H1 (cell line): Measurements from ENCODE around the gene DCTN2. TPM values are rescaled to one million over a fixed set of nuclear protein-coding genes. Genes with fewer than 3 reads are reported as not detected.
"Not testable (repeated sequence)": the region's sequence is repeated elsewhere in the genome, so short reads cannot be mapped to it uniquely, and the experiment has no call there.

ENCODE experiments used
- CTCF ChIA-PET: fragments of 300-600 bp; sonication (Branson Sonifier 250); formaldehyde crosslinking; loops from one replicate; lab custom pipeline; 2021; ENCODE audit not compliant: partially characterized antibody; lab: Charles Lee
- POLR2A ChIA-PET: fragments of 300-600 bp; sonication (Branson Sonifier 250); formaldehyde crosslinking; loops from one replicate; lab custom pipeline; 2021; ENCODE audit warnings: inconsistent platforms; ENCODE audit not compliant: partially characterized antibody; lab: Charles Lee
- DNase-seq, 2 experiments: peaks; one replicate each; pipeline versions ENCODE4 v3.0.0 to v3.0.0-alpha.2; 2010 to 2022; ENCODE audit warnings: low spot score in 2 of 2, low read depth in 1 of 2, mixed read lengths in 1 of 2
- FAIRE-seq: peaks from 2 replicates; lab custom pipeline; 2011; peaks lifted over from hg19 to GRCh38; lab: Jason Lieb, UNC
- H2AFZ ChIP-seq: 2 replicates; pipeline ENCODE4 v1.8.1; 2012; ENCODE audit warnings: low read length, inconsistent platforms
- H2AK5ac ChIP-seq: 2 replicates; pipeline ENCODE4 v1.6.1; 2013; ENCODE audit warnings: low read depth, low read length
- H2BK120ac ChIP-seq: replicated peaks from 2 replicates; pipeline ENCODE3; 2013; ENCODE audit warnings: low read depth, low read length, inconsistent platforms
- H2BK12ac ChIP-seq: 2 replicates; pipeline ENCODE4 v1.6.1; 2013; ENCODE audit warnings: low read depth, low read length
- H2BK15ac ChIP-seq: 2 replicates; pipeline ENCODE4 v1.6.1; 2013; ENCODE audit warnings: low read length
- H2BK20ac ChIP-seq: 2 replicates; pipeline ENCODE4 v1.6.1; 2013; ENCODE audit warnings: low read length
- H2BK5ac ChIP-seq: 2 replicates; pipeline ENCODE4 v1.6.1; 2013; ENCODE audit warnings: low read depth, low read length
- H3K14ac ChIP-seq: 2 replicates; pipeline ENCODE4 v1.6.1; 2013; ENCODE audit warnings: inconsistent platforms; ENCODE audit not compliant: insufficient read length
- H3K18ac ChIP-seq: 2 replicates; pipeline ENCODE4 v1.6.1; 2013; ENCODE audit warnings: low read length; ENCODE audit errors: extremely low read depth
- H3K23ac ChIP-seq: 2 replicates; pipeline ENCODE4 v1.6.1; 2013; ENCODE audit warnings: inconsistent platforms; ENCODE audit not compliant: insufficient read length
- H3K23me2 ChIP-seq: 2 replicates; pipeline ENCODE4 v1.6.1; 2013; ENCODE audit warnings: low read depth, low read length
- H3K27ac ChIP-seq: 2 replicates; pipeline ENCODE4 v1.6.1; 2011; ENCODE audit warnings: low read depth, low read length, inconsistent platforms
- H3K27me3 ChIP-seq, 4 experiments: replicated peaks in 1 of 4; 1 replicate in 1 of 4; 2 replicates in 3 of 4; pipeline versions ENCODE4 v1.6.1 to v1.8.1; 2011 to 2013; ENCODE audit warnings: low read length in 3 of 4, mild to moderate bottlenecking in 3 of 4, inconsistent platforms in 2 of 4, mixed read lengths in 2 of 4, moderate library complexity in 1 of 4; ENCODE audit not compliant: control insufficient read depth in 3 of 4, insufficient read depth in 3 of 4; ENCODE audit errors: extremely low read depth in 1 of 4
- H3K36me3 ChIP-seq, 4 experiments: 2 replicates each; pipeline versions ENCODE4 v1.6.1 to v1.8.1; 2011 to 2013; ENCODE audit warnings: mild to moderate bottlenecking in 4 of 4, low read length in 3 of 4, moderate library complexity in 2 of 4, control low read depth in 1 of 4, inconsistent platforms in 1 of 4; ENCODE audit not compliant: insufficient read depth in 4 of 4, control insufficient read depth in 2 of 4
- H3K4ac ChIP-seq: replicated peaks from 2 replicates; pipeline ENCODE3; 2013; ENCODE audit warnings: low read length, low read depth, mixed read lengths, inconsistent platforms; ENCODE audit not compliant: insufficient read length
- H3K4me1 ChIP-seq, 4 experiments: replicated peaks in 1 of 4; 1 replicate in 1 of 4; 2 replicates in 3 of 4; pipeline versions ENCODE4 v1.6.1 to v1.8.1; 2011 to 2013; ENCODE audit warnings: low read length in 3 of 4, inconsistent platforms in 2 of 4, mixed read lengths in 1 of 4; ENCODE audit not compliant: insufficient read depth in 4 of 4, control insufficient read depth in 3 of 4
- H3K4me2 ChIP-seq, 2 experiments: 2 replicates each; pipeline versions ENCODE4 v1.6.1 to v1.8.1; 2011 to 2013; ENCODE audit warnings: low read depth in 2 of 2, low read length in 2 of 2, control low read depth in 1 of 2, inconsistent platforms in 1 of 2, mild to moderate bottlenecking in 1 of 2; ENCODE audit not compliant: insufficient read depth in 1 of 2
- H3K4me3 ChIP-seq, 4 experiments: fragments of 200-600, 300-600 bp in 1 of 4; sonication (generic), shearing (Covaris generic), sonication (Bioruptor Twin) in 1 of 4; 2 replicates each; pipeline versions ENCODE4 v1.5.1 to v1.8.1; 2011 to 2016; ENCODE audit warnings: low read length in 4 of 4, low read depth in 3 of 4, control low read depth in 2 of 4, inconsistent platforms in 2 of 4, mild to moderate bottlenecking in 2 of 4, mixed read lengths in 1 of 4, moderate library complexity in 1 of 4; ENCODE audit not compliant: insufficient read depth in 2 of 4; ENCODE audit errors: extremely low read depth in 1 of 4
- H3K56ac ChIP-seq: replicated peaks from 2 replicates; pipeline ENCODE3; 2013; ENCODE audit warnings: low read depth, mild to moderate bottlenecking, mixed read lengths, low read length, inconsistent platforms; ENCODE audit not compliant: insufficient read length
- H3K79me1 ChIP-seq: 2 replicates; pipeline ENCODE4 v1.6.1; 2013; ENCODE audit warnings: low read depth, low read length, control low read depth
- H3K79me2 ChIP-seq, 2 experiments: 2 replicates each; pipeline versions ENCODE4 v1.6.1 to v1.8.1; 2012 to 2013; ENCODE audit warnings: low read length in 2 of 2, mild to moderate bottlenecking in 2 of 2, inconsistent platforms in 1 of 2; ENCODE audit not compliant: insufficient read depth in 2 of 2, control insufficient read depth in 1 of 2
- H3K9ac ChIP-seq, 4 experiments: replicated peaks in 1 of 4; 1 replicate in 1 of 4; 2 replicates in 3 of 4; pipeline versions ENCODE4 v1.6.1 to v1.8.1; 2011 to 2013; ENCODE audit warnings: low read depth in 3 of 4, low read length in 3 of 4, control low read depth in 2 of 4, mild to moderate bottlenecking in 2 of 4, moderate library complexity in 2 of 4, inconsistent platforms in 1 of 4; ENCODE audit errors: extremely low read depth in 1 of 4
- H3K9me3 ChIP-seq, 2 experiments: 2 replicates each; pipeline versions ENCODE4 v1.6.1 to v1.8.1; 2012 to 2013; ENCODE audit warnings: mild to moderate bottlenecking in 2 of 2, moderate library complexity in 2 of 2, control low read depth in 1 of 2, inconsistent platforms in 1 of 2, low read depth in 1 of 2, low read length in 1 of 2, mixed read lengths in 1 of 2; ENCODE audit not compliant: insufficient read depth in 2 of 2
- H4K20me1 ChIP-seq, 2 experiments: replicated peaks in 1 of 2; 2 replicates each; pipeline versions ENCODE3 to v1.8.1; 2011 to 2013; ENCODE audit warnings: inconsistent platforms in 2 of 2, low read length in 2 of 2, mild to moderate bottlenecking in 1 of 2; ENCODE audit not compliant: insufficient read depth in 2 of 2, control insufficient read depth in 1 of 2
- H4K5ac ChIP-seq: 2 replicates; pipeline ENCODE4 v1.6.1; 2013; ENCODE audit warnings: low read length, low read depth, mixed read lengths, inconsistent platforms; ENCODE audit not compliant: insufficient read length
- H4K8ac ChIP-seq: 2 replicates; pipeline ENCODE4 v1.8.0; 2013; ENCODE audit warnings: mild to moderate bottlenecking, moderate library complexity, low read length, inconsistent platforms; ENCODE audit not compliant: insufficient read depth; ENCODE audit errors: extremely low read depth
- H4K91ac ChIP-seq: replicated peaks from 2 replicates; pipeline ENCODE3; 2013; ENCODE audit warnings: low read length, mixed read lengths, inconsistent platforms; ENCODE audit not compliant: insufficient read length
- WGBS, 2 experiments: shearing (Covaris generic) in 1 of 2; methylation state at CpG; one replicate each; pipeline versions ENCODE4 v1.1.6 to v1.1.7; 2013 to 2015; ENCODE audit warnings: low lambda C conversion rate in 2 of 2, mixed read lengths in 2 of 2, inconsistent platforms in 1 of 2, low coverage in 1 of 2, missing lambda C conversion rate in 1 of 2; ENCODE audit not compliant: insufficient replicate concordance in 2 of 2, insufficient coverage in 1 of 2, insufficient read length in 1 of 2; ENCODE audit errors: extremely low coverage in 1 of 2, missing lambda C conversion rate in 1 of 2; 5-methylcytosine and 5-hydroxymethylcytosine counted together
- polyA plus RNA-seq, 7 experiments: library from polyadenylated mRNA; depleted of rRNA in 3 of 7; stranded (reverse) in 5 of 7; unstranded in 2 of 7; fragments of >200 nt in 5 of 7; fragments of 200-250 nt in 2 of 7; gene quantifications; 1 replicate in 5 of 7; 2 replicates in 1 of 7; 4 replicates in 1 of 7; pipeline versions ENCODE4 v1.2.1 to v1.2.3, GENCODE V29; 2011 to 2013; ENCODE audit warnings: missing spikeins in 2 of 7, mixed read lengths in 2 of 7
- total RNA-seq: library from RNA; stranded (reverse); fragmentation: NEBNext Ultra II Directional; extraction: Animal tissue kit (Norgen Biotek cat#: 25700); gene quantifications from 2 replicates; pipeline ENCODE4 v1.2.1, GENCODE V29; 2021

DCTN2 gene
- total and polyA plus RNA-seq, 2 of the 8 experiments (the other 6 are each of a cell fraction or from before 2014, with no cell fraction given) = 90.3 to 91.9 TPM

DNA sequence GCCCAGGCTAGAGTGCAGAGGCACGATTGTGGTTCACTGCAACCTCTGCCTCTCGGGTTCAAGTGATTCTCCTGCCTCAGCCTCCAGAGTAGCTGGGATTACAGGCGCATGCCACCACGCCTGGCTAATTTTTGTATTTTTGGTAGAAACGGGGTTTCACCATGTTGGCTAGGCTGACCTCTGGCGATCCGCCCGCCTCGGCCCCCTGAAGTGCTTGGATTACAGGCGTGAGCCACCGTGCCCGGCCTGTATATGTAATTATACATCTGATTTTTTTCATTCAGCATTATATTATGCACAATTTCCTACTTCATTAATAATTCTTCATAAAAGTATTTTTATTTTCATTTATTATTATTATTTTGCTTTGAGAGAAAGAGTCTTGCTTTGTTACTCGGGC, 23.4 kb upstream of the DCTN2 start:
- H3K4me1 ChIP-seq, H4K5ac ChIP-seq, H4K8ac ChIP-seq, H3K4ac ChIP-seq, H3K23me2 ChIP-seq, H2BK5ac ChIP-seq, H3K27me3 ChIP-seq, H3K4me3 ChIP-seq, H2BK12ac ChIP-seq, H3K9me3 ChIP-seq, DNase-seq, H3K18ac ChIP-seq, FAIRE-seq, H3K23ac ChIP-seq, H4K91ac ChIP-seq, H3K9ac ChIP-seq, H3K56ac ChIP-seq, H2BK20ac ChIP-seq, H3K79me1 ChIP-seq, H3K4me2 ChIP-seq, H3K79me2 ChIP-seq, H2AFZ ChIP-seq, H2AK5ac ChIP-seq, H4K20me1 ChIP-seq, H3K27ac ChIP-seq, H3K14ac ChIP-seq, H2BK15ac ChIP-seq, H2BK120ac ChIP-seq: not testable (repeated sequence)
- CTCF ChIA-PET = interaction anchor here (0.8 to 6.1 kb wide), 4 partner anchors 14 to 155 kb away, joined by 3 to 62 read pairs (median 4); no protein-coding TSS in a partner anchor
- POLR2A ChIA-PET = interaction anchor here (0.7 to 1.3 kb wide), 4 partner anchors 20 to 53 kb away, joined by 3 to 4 read pairs (median 3); partner anchors contain the start of gene PIP4K2C
- WGBS, 2 experiments = 94% methylated on average over 13 of the region's 13 CpGs; no CpG with 5 or more reads in 1 of the 2 experiments
- H3K36me3 ChIP-seq = peaks cover 14 to 67% (median 43%) of the 10 kb centered on the region in 4 experiments
